SHP77 (cell line): ENCODE data around the gene AKAP3.

ENCODE experiments used
- DNase-seq, 2 experiments: peaks; one replicate each; lab custom pipeline; 2025; lab: John Stamatoyannopoulos, UW

The AKAP3 gene

GRCh38 chr12:4595881-4596280 is 53.0 kb downstream of the AKAP3 start:
- DNase-seq = no peak

- DNase-seq = no peak
Measured at GRCh38 chr12:4591180-4591687, 57.6 kb downstream of the AKAP3 start.

- no peak for DNase-seq
Measured at GRCh38 chr12:4589941-4590340, 58.9 kb downstream of the AKAP3 start.

GRCh38 chr12:4588916-4589315 is 59.9 kb downstream of the AKAP3 start:
- DNase-seq = no peak

- no peak for DNase-seq
Measured at GRCh38 chr12:4587108-4587507, 61.7 kb downstream of the AKAP3 start.

GRCh38 chr12:4586500-4586899 is 62.4 kb downstream of the AKAP3 start:
- no peak for DNase-seq

- DNase-seq = no peak
Measured at GRCh38 chr12:4584896-4585295, 64.0 kb downstream of the AKAP3 start.

GRCh38 chr12:4584281-4584680 is 64.6 kb downstream of the AKAP3 start:
- DNase-seq = no peak

- no peak for DNase-seq
Measured at GRCh38 chr12:4580281-4580688, 68.6 kb downstream of the AKAP3 start.

- no peak for DNase-seq
Measured at GRCh38 chr12:4579305-4580102, 69.3 kb downstream of the AKAP3 start.

GRCh38 chr12:4572680-4573079 is 76.2 kb downstream of the AKAP3 start:
- no peak for DNase-seq

GRCh38 chr12:4569261-4569660 is 79.6 kb downstream of the AKAP3 start:
- no peak for DNase-seq

- no peak for DNase-seq
Measured at GRCh38 chr12:4567073-4567881, 81.6 kb downstream of the AKAP3 start.

- no peak for DNase-seq
Measured at GRCh38 chr12:4566474-4566873, 82.4 kb downstream of the AKAP3 start.
